Endothelial cell (in vitro differentiated cells): ENCODE results near the gene SMARCD2. TPM values are rescaled to one million over a fixed set of nuclear protein-coding genes. Genes with fewer than 3 reads are reported as not detected.

Experiments
- DNase-seq: peaks from one replicate; pipeline ENCODE4 v3.0.0; 2021; ENCODE audit warnings: low spot score
- H3K27ac Mint-ChIP-seq: one replicate; pipeline ENCODE4 v1.8.0; 2021; ENCODE audit warnings: mixed read lengths, inconsistent platforms; ENCODE audit not compliant: unreplicated experiment
- H3K27me3 Mint-ChIP-seq: one replicate; pipeline ENCODE4 v1.8.0; 2021; ENCODE audit warnings: mild to moderate bottlenecking, moderate library complexity, mixed read lengths, inconsistent platforms; ENCODE audit not compliant: unreplicated experiment
- H3K36me3 Mint-ChIP-seq: one replicate; pipeline ENCODE4 v1.8.0; 2021; ENCODE audit warnings: mild to moderate bottlenecking, low read depth, mixed read lengths, inconsistent platforms; ENCODE audit not compliant: unreplicated experiment
- H3K4me1 Mint-ChIP-seq: one replicate; pipeline ENCODE4 v1.8.0; 2021; ENCODE audit warnings: mild to moderate bottlenecking, mixed read lengths, inconsistent platforms; ENCODE audit not compliant: unreplicated experiment
- H3K4me3 Mint-ChIP-seq: one replicate; pipeline ENCODE4 v1.8.0; 2021; ENCODE audit warnings: mild to moderate bottlenecking, mixed read lengths, inconsistent platforms; ENCODE audit not compliant: unreplicated experiment
- H3K9me3 Mint-ChIP-seq: one replicate; pipeline ENCODE4 v1.8.0; 2021; ENCODE audit warnings: mixed read lengths, inconsistent platforms; ENCODE audit not compliant: unreplicated experiment
- CTCF ChIP-seq: fragments of 200-600 bp; sonication (generic); IDR thresholded peaks from one replicate; pipeline ENCODE4 v1.5.0; 2021; ENCODE audit warnings: antibody characterized with exemption; ENCODE audit not compliant: unreplicated experiment
- total RNA-seq: library from RNA; stranded (reverse); fragmentation: NEBNext Ultra II Directional; extraction: Animal tissue kit (Norgen Biotek cat#: 25700); gene quantifications from one replicate; pipeline ENCODE4 v1.2.1, GENCODE V29; 2021; ENCODE audit not compliant: unreplicated experiment

Gene SMARCD2
- total RNA-seq, 1 donor from 2014 or later, result 57.3 TPM

- Mint-ChIP-seq H3K36me3 (peaks cover 67% of the 10 kb centered on the region), H3K4me3 (peak overlapping the region; percentile 73)
These were observed 11.5 kb downstream of the SMARCD2 start for GRCh38 chr17:63830904-63831491.

GRCh38 chr17:63830278-63830677 lies 12.2 kb downstream of the SMARCD2 start:
- Mint-ChIP-seq H3K9me3 (no peaks in the 10 kb centered on the region), H3K4me3 (peak overlapping the region; percentile 24), H3K36me3 (peaks cover 65% of the 10 kb centered on the region), H3K27ac (no peak overlapping the region), H3K27me3 (peaks cover 30% of the 10 kb centered on the region), H3K4me1 (peaks cover 48% of the 10 kb centered on the region)
- no peak for DNase-seq
- TF ChIP-seq CTCF, result no peak

More at GRCh38 chr17:63830904-63831491, 11.5 kb downstream of the SMARCD2 start:
- Mint-ChIP-seq H3K4me1 (peaks cover 41% of the 10 kb centered on the region), H3K27ac (peak overlapping the region; percentile 42), H3K27me3 (peaks cover 26% of the 10 kb centered on the region), H3K9me3 (no peaks in the 10 kb centered on the region)
- DNase-seq, result no peak
- no peak for TF ChIP-seq CTCF

GRCh38 chr17:63828936-63829335 lies 13.5 kb downstream of the SMARCD2 start:
- peaks cover 74% of the 10 kb centered on the region for H3K36me3 Mint-ChIP-seq
- peak overlapping the region; percentile 62 for H3K4me3 Mint-ChIP-seq
- no peak overlapping the region for H3K27ac Mint-ChIP-seq
- no peak for TF ChIP-seq CTCF
- no peaks in the 10 kb centered on the region for H3K9me3 Mint-ChIP-seq
- H3K27me3 Mint-ChIP-seq, result peaks cover 35% of the 10 kb centered on the region
- DNase-seq, result no peak
- peaks cover 48% of the 10 kb centered on the region for H3K4me1 Mint-ChIP-seq

GRCh38 chr17:63827801-63828221 lies 14.7 kb downstream of the SMARCD2 start:
- H3K4me3 Mint-ChIP-seq, result peak overlapping the region; percentile 100
- DNase-seq, result no peak
- TF ChIP-seq CTCF, result no peak
- H3K36me3 Mint-ChIP-seq, result peaks cover 76% of the 10 kb centered on the region
- peak overlapping the region; percentile 100 for H3K27ac Mint-ChIP-seq
- H3K9me3 Mint-ChIP-seq, result no peaks in the 10 kb centered on the region
- H3K27me3 Mint-ChIP-seq, result peaks cover 40% of the 10 kb centered on the region
- H3K4me1 Mint-ChIP-seq, result peaks cover 48% of the 10 kb centered on the region

- Mint-ChIP-seq H3K4me3 (peak within 1 kb of the TSS; percentile 100), H3K36me3 (peaks cover 79% of the 10 kb centered on the region), H3K9me3 (no peaks in the 10 kb centered on the region), H3K4me1 (peaks cover 48% of the 10 kb centered on the region), H3K27ac (peak within 1 kb of the TSS; percentile 100), H3K27me3 (peaks cover 38% of the 10 kb centered on the region)
- DNase-seq, result peak; percentile 85
- peak; percentile 15 for TF ChIP-seq CTCF
These were observed 15.3 kb downstream of the SMARCD2 start, which contains the start of the genes FTSJ3 and PSMC5 for GRCh38 chr17:63827002-63827800. FTSJ3 (minus strand) TSS chr17:63827663; CDS start chr17:63826902, 761 bp downstream. PSMC5 (plus strand) TSS chr17:63827431; CDS start chr17:63827491, 60 bp downstream.
